ENCODE data around the gene TXK.

The TXK gene

GRCh38 chr4:48093991-48094416 is 40.0 kb downstream of the TXK start:
- no peaks in the 10 kb centered on the region for H3K9me3 ChIP-seq (ENCODE audit: low read length)
- H3K4me1 ChIP-seq (ENCODE audit: insufficient read depth, low read length, severe bottlenecking) = no peaks in the 10 kb centered on the region
- H3K4me2 ChIP-seq (ENCODE audit: low read length) = no peak overlapping the region
- no peaks in the 10 kb centered on the region for H3K9me2 ChIP-seq (ENCODE audit: low read depth, low read length)
- H3K9ac ChIP-seq (ENCODE audit: low read length) = no peak overlapping the region
- TF ChIP-seq CTCF (IDR thresholded peaks at IDR 0.05; ENCODE audit: low read length) (no peak), EZH2 (IDR thresholded peaks at IDR 0.05; ENCODE audit: borderline replicate concordance, low read length) (no peak)
- no peak overlapping the region for H3K27ac ChIP-seq (ENCODE audit: low read depth, low read length, poor library complexity, severe bottlenecking)
- no peaks in the 10 kb centered on the region for H3K79me2 ChIP-seq (ENCODE audit: insufficient read depth, low read length)
- H4K20me1 ChIP-seq (ENCODE audit: insufficient read depth, low read length) = no peaks in the 10 kb centered on the region
- H3K36me3 ChIP-seq (ENCODE audit: insufficient read depth, low read length) = no peaks in the 10 kb centered on the region
- no peak overlapping the region for H3K4me3 ChIP-seq (ENCODE audit: low read depth, low read length, poor library complexity, severe bottlenecking)
- H3K27me3 ChIP-seq (ENCODE audit: insufficient read depth, low read length) = no peaks in the 10 kb centered on the region
- no peaks in the 10 kb centered on the region for H3F3A ChIP-seq (ENCODE audit: insufficient read depth, low read length)
- H2AFZ ChIP-seq (ENCODE audit: low read length) = no peak overlapping the region

GRCh38 chr4:48090621-48091020 is 43.4 kb downstream of the TXK start:
- H3K27ac ChIP-seq (ENCODE audit: low read depth, low read length, poor library complexity, severe bottlenecking) = no peak overlapping the region
- TF ChIP-seq CTCF (IDR thresholded peaks at IDR 0.05; ENCODE audit: low read length) = no peak
- TF ChIP-seq EZH2 (IDR thresholded peaks at IDR 0.05; ENCODE audit: borderline replicate concordance, low read length) = no peak
- no peaks in the 10 kb centered on the region for H3K36me3 ChIP-seq (ENCODE audit: insufficient read depth, low read length)
- H3K4me3 ChIP-seq (ENCODE audit: low read depth, low read length, poor library complexity, severe bottlenecking) = no peak overlapping the region
- no peaks in the 10 kb centered on the region for H3F3A ChIP-seq (ENCODE audit: insufficient read depth, low read length)
- H3K9me3 ChIP-seq (ENCODE audit: low read length) = no peaks in the 10 kb centered on the region
- H3K9me2 ChIP-seq (ENCODE audit: low read depth, low read length) = no peaks in the 10 kb centered on the region
- no peaks in the 10 kb centered on the region for H3K27me3 ChIP-seq (ENCODE audit: insufficient read depth, low read length)
- H2AFZ ChIP-seq (ENCODE audit: low read length) = no peak overlapping the region
- H3K4me2 ChIP-seq (ENCODE audit: low read length) = no peak overlapping the region
- H3K9ac ChIP-seq (ENCODE audit: low read length) = no peak overlapping the region
- no peaks in the 10 kb centered on the region for H3K4me1 ChIP-seq (ENCODE audit: insufficient read depth, low read length, severe bottlenecking)
- H3K79me2 ChIP-seq (ENCODE audit: insufficient read depth, low read length) = no peaks in the 10 kb centered on the region
- H4K20me1 ChIP-seq (ENCODE audit: insufficient read depth, low read length) = no peaks in the 10 kb centered on the region

GRCh38 chr4:48085821-48086589 is 48.0 kb downstream of the TXK start:
- Histone ChIP-seq H3K9ac (ENCODE audit: low read length) (no peak overlapping the region), H3K9me2 (ENCODE audit: low read depth, low read length) (no peaks in the 10 kb centered on the region), H3K27ac (ENCODE audit: low read depth, low read length, poor library complexity, severe bottlenecking) (no peak overlapping the region), H2AFZ (ENCODE audit: low read length) (no peak overlapping the region), H3K4me1 (ENCODE audit: insufficient read depth, low read length, severe bottlenecking) (no peaks in the 10 kb centered on the region), H4K20me1 (ENCODE audit: insufficient read depth, low read length) (no peaks in the 10 kb centered on the region), H3K36me3 (ENCODE audit: insufficient read depth, low read length) (no peaks in the 10 kb centered on the region), H3K27me3 (ENCODE audit: insufficient read depth, low read length) (no peaks in the 10 kb centered on the region), H3K4me3 (ENCODE audit: low read depth, low read length, poor library complexity, severe bottlenecking) (no peak overlapping the region), H3K9me3 (ENCODE audit: low read length) (no peaks in the 10 kb centered on the region), H3F3A (ENCODE audit: insufficient read depth, low read length) (no peaks in the 10 kb centered on the region), H3K79me2 (ENCODE audit: insufficient read depth, low read length) (no peaks in the 10 kb centered on the region), H3K4me2 (ENCODE audit: low read length) (no peak overlapping the region)
- TF ChIP-seq CTCF (IDR thresholded peaks at IDR 0.05; ENCODE audit: low read length) (no peak), EZH2 (IDR thresholded peaks at IDR 0.05; ENCODE audit: borderline replicate concordance, low read length) (no peak)
